Ishikawa (cell line): Measurements from ENCODE around the gene KCNK5.
A peak's percentile ranks its signal among the peaks of the same experiment; 100 is the strongest.

ENCODE experiments used
- CEBPB ChIP-seq: IDR thresholded peaks from 2 replicates; pipeline ENCODE4 v1.6.1; 2012
- CREB1 ChIP-seq: IDR thresholded peaks from 2 replicates; pipeline ENCODE4 v1.6.1; 2012; ENCODE audit warnings: low read depth
- EGR1 ChIP-seq: IDR thresholded peaks from 2 replicates; pipeline ENCODE4 v1.6.1; 2012
- EP300 ChIP-seq: IDR thresholded peaks from 2 replicates; pipeline ENCODE4 v1.6.1; 2012; ENCODE audit warnings: borderline replicate concordance
- FOXM1 ChIP-seq: IDR thresholded peaks from 2 replicates; pipeline ENCODE4 v1.6.1; 2012; ENCODE audit warnings: low read depth, borderline replicate concordance
- NFIC ChIP-seq: IDR thresholded peaks from 2 replicates; pipeline ENCODE4 v1.6.1; 2012
- RAD21 ChIP-seq: IDR thresholded peaks from 2 replicates; pipeline ENCODE4 v1.6.1; 2012; ENCODE audit warnings: low read depth
- REST ChIP-seq: IDR thresholded peaks from 2 replicates; pipeline ENCODE4 v1.6.1; 2012; ENCODE audit warnings: low read depth, mild to moderate bottlenecking
- TAF1 ChIP-seq: IDR thresholded peaks from 2 replicates; pipeline ENCODE4 v1.6.1; 2012; ENCODE audit warnings: low read depth, mild to moderate bottlenecking
- TCF12 ChIP-seq: IDR thresholded peaks from 2 replicates; pipeline ENCODE4 v1.6.1; 2012; ENCODE audit warnings: low read depth
- TEAD4 ChIP-seq: IDR thresholded peaks from 2 replicates; pipeline ENCODE4 v1.6.1; 2012
- YY1 ChIP-seq: IDR thresholded peaks from 2 replicates; pipeline ENCODE4 v1.6.1; 2012; ENCODE audit warnings: low read depth
- ZBTB7A ChIP-seq: IDR thresholded peaks from 2 replicates; pipeline ENCODE4 v1.6.1; 2012; ENCODE audit warnings: low read depth
- TF ChIP-seq, protein P1 (sequence below): IDR thresholded peaks from 2 replicates; pipeline ENCODE4 v1.6.1; 2012
- TF ChIP-seq, protein P2 (sequence below): IDR thresholded peaks from 2 replicates; pipeline ENCODE4 v1.6.1; 2012

KCNK5 gene

GRCh38 chr6:39225946-39226437 lies 3.3 kb downstream of the KCNK5 start:
- TF ChIP-seq CEBPB = no peak
- TF ChIP-seq, protein P1, sequence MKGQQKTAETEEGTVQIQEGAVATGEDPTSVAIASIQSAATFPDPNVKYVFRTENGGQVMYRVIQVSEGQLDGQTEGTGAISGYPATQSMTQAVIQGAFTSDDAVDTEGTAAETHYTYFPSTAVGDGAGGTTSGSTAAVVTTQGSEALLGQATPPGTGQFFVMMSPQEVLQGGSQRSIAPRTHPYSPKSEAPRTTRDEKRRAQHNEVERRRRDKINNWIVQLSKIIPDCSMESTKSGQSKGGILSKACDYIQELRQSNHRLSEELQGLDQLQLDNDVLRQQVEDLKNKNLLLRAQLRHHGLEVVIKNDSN = 0 out of 2 replicates have a peak, but pooled peaks have one; percentile 8

DNA sequence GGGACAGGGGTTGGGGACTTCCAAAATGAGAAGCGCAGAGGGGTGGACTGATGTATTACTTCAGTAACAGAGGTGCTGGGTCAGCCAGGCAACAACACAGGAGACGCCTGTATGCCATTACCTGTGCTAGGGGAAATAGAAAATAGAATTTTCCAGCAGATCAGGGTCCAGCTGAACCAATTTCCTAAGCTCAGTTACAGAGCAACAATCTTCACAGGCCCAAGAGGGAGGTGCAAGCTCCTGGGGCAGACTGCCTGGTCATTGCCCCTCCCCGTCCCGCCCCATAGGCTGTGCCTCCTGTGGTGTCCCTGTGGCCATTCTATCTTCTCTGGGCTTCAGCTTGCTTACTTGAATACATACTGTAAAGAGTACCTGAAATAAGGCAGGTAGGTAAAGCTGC lies 3.7 kb downstream of the KCNK5 start:
- TF ChIP-seq, protein P1 = no peak
- TF ChIP-seq REST = no peak
- TF ChIP-seq NFIC = no peak
- TF ChIP-seq TCF12 = no peak
- TF ChIP-seq CEBPB = no peak
- no peak for TF ChIP-seq CREB1
- TF ChIP-seq ZBTB7A = no peak
- no peak for TF ChIP-seq RAD21

DNA sequence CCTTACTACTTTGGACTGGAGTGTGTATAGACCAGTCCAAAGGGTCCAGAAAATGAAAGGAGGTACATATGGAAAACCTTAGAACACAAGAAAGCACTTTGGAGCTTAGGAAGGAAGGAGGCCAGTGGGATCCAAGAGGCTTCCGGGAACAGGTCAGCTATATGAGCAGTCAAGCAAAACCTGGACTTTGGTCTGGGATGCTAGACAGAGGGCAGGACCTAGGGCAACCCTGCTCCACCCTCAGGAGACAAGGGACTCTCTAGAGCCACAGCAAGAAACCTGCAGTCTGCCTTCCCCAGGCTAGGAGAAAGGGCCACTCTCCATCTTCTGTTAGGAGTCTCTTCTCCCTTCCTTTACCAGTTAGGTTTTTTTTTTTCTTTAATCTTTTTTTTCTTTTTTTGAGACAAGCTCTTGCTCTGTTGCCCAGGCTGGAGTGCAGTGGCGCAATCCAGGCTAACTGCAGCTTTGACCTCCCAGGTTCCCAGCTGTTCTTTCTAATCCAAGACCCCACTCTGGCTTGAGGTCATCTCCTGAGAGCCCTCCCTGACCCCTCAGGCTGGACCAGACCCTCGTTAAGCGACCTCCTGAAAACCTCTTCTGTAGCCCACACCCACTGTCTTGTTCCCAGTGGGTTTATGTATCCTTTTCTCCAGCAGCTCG lies 4.6 kb downstream of the KCNK5 start:
- TF ChIP-seq, protein P2, sequence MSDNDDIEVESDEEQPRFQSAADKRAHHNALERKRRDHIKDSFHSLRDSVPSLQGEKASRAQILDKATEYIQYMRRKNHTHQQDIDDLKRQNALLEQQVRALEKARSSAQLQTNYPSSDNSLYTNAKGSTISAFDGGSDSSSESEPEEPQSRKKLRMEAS = no peak
- TF ChIP-seq CEBPB = no peak; the same call in 1 of the 2 replicates
- no peak for TF ChIP-seq EGR1
- TF ChIP-seq TCF12 = no peak
- TF ChIP-seq TEAD4 = no peak
- TF ChIP-seq FOXM1 = no peak

- TF ChIP-seq EP300 (no peak), CEBPB (0 out of 2 replicates have a peak, but pooled peaks have one; percentile 9), TAF1 (no peak)
- TF ChIP-seq, protein P2 = no peak
These were observed 5.3 kb downstream of the KCNK5 start for GRCh38 chr6:39224011-39224410.

DNA sequence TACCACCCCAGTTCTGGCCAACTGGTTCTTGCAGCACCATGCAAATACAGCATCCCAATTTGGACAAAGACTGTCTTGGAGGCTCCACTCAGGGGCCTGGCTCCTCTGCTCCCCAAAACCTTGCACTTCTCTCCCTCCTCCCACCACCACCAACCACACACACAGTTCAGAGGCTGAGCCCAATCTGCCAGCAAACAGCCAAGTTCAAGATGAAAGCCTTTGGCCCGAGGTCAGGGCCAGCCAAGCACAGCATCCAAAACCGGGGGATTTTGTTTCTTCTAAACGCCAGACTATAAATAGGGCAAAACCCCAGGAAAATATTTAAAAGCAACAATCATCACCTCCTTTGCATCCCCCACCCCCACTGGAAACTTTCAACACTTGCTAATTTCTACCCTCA lies 5.7 kb downstream of the KCNK5 start:
- TF ChIP-seq ZBTB7A (no peak), NFIC (no peak), CEBPB (no peak), EGR1 (no peak), CREB1 (no peak), EP300 (no peak), YY1 (no peak), TCF12 (no peak), REST (no peak), TEAD4 (no peak), TAF1 (no peak), FOXM1 (no peak), RAD21 (no peak)
- TF ChIP-seq, protein P1 = no peak
- TF ChIP-seq, protein P2 = no peak

DNA sequence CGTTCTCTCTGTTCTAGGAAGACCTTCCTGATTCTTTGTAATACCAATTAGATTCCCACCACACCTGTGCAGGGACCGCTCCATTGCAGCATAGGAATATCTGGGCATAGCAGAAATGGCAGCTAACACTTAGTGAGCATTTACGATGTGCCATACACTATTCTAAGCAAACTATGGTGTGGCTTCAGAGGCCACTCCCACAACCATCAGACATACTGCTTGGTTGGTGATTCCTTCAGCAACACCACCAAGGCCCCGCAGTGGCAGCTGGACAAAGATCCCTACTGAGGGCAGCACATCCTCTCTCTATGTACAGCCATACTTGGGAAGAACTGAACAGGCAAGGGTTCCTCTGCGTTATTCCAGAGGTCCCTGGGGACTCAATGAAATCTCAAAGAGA lies 6.2 kb downstream of the KCNK5 start:
- TF ChIP-seq TEAD4 = no peak
- TF ChIP-seq CREB1 = no peak
- no peak for TF ChIP-seq TCF12
- TF ChIP-seq NFIC = no peak
- no peak for TF ChIP-seq RAD21
- TF ChIP-seq, protein P1 = no peak
- no peak for TF ChIP-seq TAF1
- no peak for TF ChIP-seq FOXM1
- no peak for TF ChIP-seq REST
- no peak for TF ChIP-seq EP300
- TF ChIP-seq YY1 = no peak
- TF ChIP-seq, protein P2 = no peak
- TF ChIP-seq EGR1 = no peak
- no peak for TF ChIP-seq CEBPB
